ENCODE results near the gene CCDC102B.

GRCh38 chr18:68992719-68993482 is 195.0 kb downstream of the CCDC102B start:
- TF ChIP-seq, protein P1, sequence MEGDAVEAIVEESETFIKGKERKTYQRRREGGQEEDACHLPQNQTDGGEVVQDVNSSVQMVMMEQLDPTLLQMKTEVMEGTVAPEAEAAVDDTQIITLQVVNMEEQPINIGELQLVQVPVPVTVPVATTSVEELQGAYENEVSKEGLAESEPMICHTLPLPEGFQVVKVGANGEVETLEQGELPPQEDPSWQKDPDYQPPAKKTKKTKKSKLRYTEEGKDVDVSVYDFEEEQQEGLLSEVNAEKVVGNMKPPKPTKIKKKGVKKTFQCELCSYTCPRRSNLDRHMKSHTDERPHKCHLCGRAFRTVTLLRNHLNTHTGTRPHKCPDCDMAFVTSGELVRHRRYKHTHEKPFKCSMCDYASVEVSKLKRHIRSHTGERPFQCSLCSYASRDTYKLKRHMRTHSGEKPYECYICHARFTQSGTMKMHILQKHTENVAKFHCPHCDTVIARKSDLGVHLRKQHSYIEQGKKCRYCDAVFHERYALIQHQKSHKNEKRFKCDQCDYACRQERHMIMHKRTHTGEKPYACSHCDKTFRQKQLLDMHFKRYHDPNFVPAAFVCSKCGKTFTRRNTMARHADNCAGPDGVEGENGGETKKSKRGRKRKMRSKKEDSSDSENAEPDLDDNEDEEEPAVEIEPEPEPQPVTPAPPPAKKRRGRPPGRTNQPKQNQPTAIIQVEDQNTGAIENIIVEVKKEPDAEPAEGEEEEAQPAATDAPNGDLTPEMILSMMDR (IDR thresholded peaks at IDR 0.05): no peak
- no peak for TF ChIP-seq POLR2A (IDR thresholded peaks at IDR 0.05)

Measured in right lobe of liver (tissue), 4 donors.